ENCODE results near the gene RBFOX2. TPM values are rescaled to one million over a fixed set of nuclear protein-coding genes. Genes with fewer than 3 reads are reported as not detected.
A peak's percentile ranks its signal among the peaks of the same experiment; 100 is the strongest.
"Not testable (repeated sequence)": the region's sequence is repeated elsewhere in the genome, so short reads cannot be mapped to it uniquely, and the experiment has no call there.

Gene RBFOX2
- total RNA-seq, 1 donor from 2014 or later, result 84.4 TPM

DNA sequence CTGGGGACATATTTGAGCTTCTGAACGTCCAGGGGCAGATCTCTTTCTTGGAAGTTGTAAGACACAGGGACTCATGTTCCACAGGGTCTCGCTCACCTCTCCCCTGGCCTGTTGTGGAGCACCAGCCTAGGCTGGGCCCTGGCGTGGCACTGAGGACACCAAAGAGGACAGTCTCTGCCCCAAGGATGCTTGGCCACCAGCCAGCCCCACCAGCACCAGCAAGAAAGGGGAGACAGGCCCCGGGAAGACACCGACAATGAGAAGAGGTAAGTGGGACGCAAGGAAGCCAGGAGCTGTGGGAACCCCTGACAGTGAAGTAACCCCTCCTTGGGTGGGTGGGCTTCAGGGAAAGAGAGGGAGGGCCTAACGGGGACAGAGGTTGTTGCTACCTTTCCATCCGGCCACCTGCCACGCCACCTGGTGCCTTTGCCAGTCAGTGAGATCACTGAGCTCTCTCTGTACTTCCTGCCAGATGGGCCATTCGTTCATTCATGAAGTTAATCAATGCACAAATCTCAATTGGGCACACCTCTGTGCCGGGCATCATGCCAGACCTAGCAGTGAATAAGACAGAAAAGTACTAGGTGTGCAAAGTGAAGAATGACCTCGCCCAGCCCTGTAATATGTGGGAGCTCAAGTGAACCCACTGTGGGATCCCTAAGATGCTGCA lies 299.9 kb downstream of the RBFOX2 start:
- ATAC-seq (no peak), DNase-seq (ENCODE audit: missing footprints) (no peak)
- intact Hi-C loops (cut with DNase I), result no loop called here

DNA sequence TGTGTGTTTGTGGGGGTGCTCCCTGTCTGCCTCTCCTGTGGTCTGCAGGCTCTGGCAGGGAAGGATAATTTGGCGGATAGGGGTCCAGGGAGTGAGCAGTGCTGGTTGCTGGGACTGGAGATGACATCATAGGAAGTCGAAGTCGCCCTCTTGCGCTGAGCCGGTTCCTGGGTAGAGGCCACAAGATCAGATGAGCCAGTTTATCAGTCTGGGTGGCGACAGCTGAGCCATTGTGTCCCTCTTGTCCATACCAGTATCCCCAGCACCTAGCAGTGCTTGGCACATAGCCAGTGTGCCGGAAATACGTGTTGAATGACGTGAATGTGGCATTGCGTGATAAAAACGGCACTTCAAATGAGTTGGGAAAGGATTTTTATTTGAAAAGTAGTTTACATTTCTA lies 301.2 kb downstream of the RBFOX2 start:
- ATAC-seq (no peak), DNase-seq (ENCODE audit: missing footprints) (no peak)
- intact Hi-C loops (cut with DNase I), result no loop called here

DNA sequence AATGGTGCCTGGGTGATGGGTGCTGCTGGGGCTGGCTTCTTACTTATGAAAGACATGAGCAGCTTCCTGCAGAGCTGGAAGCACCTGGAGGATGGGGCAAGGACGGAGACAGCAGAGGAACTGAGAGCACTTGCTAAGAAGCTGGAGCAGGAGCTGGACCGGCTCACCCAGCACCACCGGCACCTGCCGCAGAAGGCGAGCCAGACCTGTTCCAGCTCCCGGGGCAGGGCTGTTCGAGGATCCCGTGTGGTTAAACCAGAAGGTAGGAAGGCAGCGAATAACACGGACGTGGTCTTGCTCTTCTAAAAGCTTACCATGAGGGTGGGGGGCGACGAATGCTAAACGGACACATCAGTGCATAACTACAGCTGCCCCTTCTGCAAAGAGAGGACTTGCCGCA lies 301.7 kb downstream of the RBFOX2 start:
- no peak for DNase-seq (ENCODE audit: missing footprints)
- intact Hi-C loops (cut with DNase I), result no loop called here
- ATAC-seq, result no peak

DNA sequence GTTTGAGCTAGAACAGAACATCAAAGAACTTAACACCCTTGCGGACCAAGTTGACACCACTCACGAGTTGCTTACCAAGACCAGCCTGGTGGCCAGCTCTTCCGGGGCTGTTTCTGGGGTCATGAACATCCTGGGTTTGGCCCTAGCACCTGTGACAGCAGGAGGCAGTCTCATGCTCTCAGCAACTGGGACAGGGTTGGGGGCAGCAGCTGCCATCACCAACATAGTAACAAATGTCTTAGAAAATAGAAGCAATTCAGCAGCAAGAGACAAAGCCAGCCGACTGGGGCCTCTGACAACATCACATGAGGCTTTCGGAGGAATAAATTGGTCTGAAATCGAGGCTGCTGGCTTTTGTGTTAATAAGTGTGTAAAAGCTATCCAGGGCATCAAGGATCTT lies 302.2 kb downstream of the RBFOX2 start:
- DNase-seq (ENCODE audit: missing footprints) (no peak), ATAC-seq (no peak)
- intact Hi-C loops (cut with DNase I), result no loop called here

DNA sequence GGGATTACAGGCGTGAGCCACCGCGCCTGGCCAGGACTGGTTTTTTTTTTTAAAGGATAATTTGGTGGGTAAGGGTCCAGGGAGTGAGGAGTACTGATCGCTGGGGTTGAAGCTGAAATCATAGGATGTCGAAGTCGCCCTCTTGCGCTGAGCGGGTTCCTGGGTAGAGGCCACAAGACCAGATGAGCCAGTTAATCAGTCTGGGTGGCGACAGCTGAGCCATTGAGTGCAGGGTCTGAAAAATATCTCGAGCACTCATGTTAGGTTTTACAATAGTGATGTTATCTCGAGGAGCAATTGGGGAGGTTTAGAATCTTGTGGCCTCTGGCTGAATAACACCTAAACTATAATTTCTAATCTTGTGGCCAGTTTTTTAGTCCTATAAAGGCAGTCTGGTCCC lies 303.1 kb downstream of the RBFOX2 start:
- no peak for ATAC-seq
- DNase-seq (ENCODE audit: missing footprints), result no peak
- intact Hi-C loops (cut with DNase I), result no loop called here

DNA sequence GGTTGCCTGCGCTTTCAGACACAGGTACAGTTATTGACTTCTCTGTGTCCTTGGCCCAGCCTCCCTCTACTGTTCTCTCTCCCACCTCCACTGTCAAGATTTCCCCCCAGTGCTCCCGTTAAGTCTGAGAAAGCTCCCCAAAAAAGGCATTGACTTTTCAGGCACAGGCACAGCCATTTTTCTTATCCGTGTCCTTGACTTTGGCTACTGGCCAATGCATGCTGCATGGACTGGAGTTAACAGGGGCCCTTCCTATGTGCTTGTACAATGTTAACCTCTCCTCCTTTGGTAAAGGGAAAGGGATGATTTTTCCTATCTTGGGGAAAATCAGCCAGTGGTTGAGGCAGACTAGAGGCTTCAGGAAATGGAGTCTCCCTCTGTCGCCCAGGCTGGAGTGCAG lies 306.7 kb downstream of the RBFOX2 start:
- intact Hi-C loops (cut with DNase I), result no loop called here
- DNase-seq (ENCODE audit: missing footprints), result no peak
- ATAC-seq, result no peak

DNA sequence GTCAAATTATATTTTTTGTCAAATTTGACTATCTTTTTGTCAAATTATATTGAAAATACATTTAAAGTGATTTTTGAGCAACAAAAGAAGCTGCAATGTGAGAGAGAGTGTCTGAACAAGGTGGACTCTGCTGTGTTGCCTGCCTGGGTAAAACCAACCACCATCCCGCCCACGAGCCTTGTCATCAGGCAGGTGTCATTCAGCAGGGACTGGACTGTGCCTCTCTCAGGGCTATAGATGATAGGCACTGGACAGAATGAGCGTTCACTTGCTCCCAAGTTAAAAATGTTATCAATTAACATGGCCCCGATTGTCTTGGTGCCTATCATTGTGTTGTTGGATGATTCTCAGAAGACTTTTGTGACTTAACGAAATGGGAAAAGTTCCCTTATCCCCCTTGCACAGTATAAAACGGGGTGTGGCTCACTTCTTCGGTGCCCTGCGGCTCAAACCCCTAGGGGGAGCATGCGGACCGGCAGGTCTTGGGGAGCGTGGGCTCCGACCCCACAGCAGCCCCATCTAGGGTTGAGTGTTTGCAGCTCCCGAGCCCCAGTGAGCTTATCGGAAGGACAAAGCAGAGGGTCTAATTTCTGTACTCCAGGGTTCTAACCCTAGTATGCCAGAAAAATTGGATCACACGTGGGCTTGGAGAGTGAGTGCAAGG lies 309.3 kb downstream of the RBFOX2 start:
- DNase-seq (ENCODE audit: missing footprints), result no peak
- intact Hi-C loops (cut with DNase I), result no loop called here
- no peak for ATAC-seq

DNA sequence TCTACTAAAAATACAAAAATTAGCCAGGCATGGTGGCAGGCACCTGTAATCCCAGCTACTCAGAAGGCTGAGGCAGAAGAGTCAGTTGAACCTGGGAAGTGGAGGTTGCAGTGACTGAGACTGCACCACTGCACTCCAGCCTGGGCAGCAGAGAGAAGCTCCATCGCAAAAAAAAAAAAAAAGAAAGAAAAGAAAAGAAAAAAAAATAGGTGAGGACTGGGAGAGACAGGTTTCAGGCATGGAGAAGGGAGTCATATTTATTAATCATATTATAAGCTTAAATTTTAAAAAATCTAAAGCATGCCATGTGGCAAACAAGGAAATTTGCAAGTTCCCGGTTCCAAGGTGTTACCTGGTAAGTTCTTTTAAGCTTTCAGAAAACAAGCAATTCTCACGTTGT lies 311.1 kb downstream of the RBFOX2 start, which contains the start of gene APOL5:
Gene APOL5, plus strand, starts transcription at position 301 of the 400 bp plus-strand sequence. Its CDS starts 0 bp downstream, at position 301.
- DNase-seq (ENCODE audit: missing footprints) (no peak), ATAC-seq (no peak)
- intact Hi-C loops (cut with DNase I), result no loop called here

DNA sequence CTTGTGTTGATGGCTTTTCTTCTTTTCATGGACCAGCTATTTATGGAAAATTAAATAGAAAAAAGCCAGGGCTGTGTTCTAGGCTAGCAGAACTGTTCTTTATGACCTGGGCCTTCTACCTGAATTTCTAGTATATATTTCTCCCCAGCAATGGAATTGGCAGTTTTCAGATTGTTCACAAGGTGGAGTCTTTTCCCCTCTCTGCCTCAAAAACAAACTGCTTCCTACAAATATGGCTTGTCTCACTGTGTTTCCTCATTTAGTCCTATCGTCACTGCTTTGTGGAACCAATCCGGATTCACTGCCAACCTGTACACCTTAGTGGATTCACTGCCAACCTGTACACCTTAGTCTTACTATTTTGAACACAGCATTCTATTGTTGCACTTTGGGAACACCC lies 316.0 kb downstream of the RBFOX2 start:
- ATAC-seq (no peak), DNase-seq (ENCODE audit: missing footprints) (no peak)
- intact Hi-C loops (cut with DNase I), result no loop called here

DNA sequence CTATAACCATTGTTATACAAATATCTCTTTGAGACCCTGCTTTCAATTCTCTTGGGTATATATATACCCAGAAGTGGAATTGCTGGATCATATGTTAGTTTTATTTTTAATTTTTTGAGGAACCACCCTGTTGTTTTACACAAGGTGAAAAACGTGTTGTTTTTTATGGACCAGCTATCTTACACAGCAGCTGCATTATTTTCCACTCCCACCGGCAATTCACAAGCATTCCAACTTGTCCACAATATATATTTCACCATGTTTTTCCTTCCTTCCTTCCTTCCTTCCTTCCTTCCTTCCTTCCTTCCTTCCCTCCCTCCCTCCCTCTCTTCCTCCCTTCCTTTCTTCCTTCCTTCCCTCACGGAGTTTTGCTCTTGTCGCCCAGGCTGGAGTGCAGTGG lies 317.3 kb downstream of the RBFOX2 start:
- intact Hi-C loops (cut with DNase I), result no loop called here
- no peak for DNase-seq (ENCODE audit: missing footprints)
- ATAC-seq, result no peak

DNA sequence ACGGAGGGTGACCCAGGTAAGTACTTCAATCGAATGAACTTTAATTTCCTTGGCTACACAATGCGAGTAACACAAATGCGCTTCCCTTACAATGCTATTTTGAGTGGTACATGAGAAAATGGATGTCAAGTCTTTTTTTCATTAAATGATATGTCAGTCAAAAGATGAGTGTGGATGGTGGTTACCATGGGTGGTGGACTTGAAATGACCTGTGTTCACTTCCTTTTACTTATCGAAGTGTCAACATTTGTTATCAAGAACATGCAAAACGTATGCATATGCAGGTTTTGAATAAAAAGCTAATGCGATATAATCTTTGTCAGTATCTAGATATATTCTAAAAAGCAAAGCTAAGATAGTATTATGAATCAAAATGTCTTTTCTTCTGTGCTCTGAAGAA lies 319.7 kb downstream of the RBFOX2 start:
- intact Hi-C loops (cut with DNase I), result no loop called here
- ATAC-seq, result no peak

DNA sequence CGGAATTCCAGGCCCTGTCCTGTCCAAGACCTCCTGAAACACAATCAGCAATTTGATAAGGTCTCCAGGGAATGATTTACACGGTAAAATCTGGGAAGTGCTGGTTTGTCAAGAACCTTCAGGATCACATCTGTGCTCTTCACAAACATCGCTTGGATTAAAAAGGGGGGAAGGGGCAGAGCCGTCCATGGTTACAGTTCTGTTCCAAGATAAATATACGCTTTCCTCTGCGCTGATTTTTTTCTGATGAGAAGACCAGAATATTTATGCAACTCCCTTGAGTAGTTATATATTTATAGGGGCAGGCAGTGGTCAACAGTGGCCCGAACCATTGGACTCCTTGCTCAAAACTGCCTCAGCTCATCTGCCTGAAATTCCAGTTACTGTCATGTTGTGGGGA lies 320.2 kb downstream of the RBFOX2 start:
- ATAC-seq (peak; percentile 23), DNase-seq (ENCODE audit: missing footprints) (no peak)
- intact Hi-C loops (cut with DNase I), result no loop called here

More for the DNA sequence above, 319.7 kb downstream of the RBFOX2 start:
- no peak for DNase-seq (ENCODE audit: missing footprints)

DNA sequence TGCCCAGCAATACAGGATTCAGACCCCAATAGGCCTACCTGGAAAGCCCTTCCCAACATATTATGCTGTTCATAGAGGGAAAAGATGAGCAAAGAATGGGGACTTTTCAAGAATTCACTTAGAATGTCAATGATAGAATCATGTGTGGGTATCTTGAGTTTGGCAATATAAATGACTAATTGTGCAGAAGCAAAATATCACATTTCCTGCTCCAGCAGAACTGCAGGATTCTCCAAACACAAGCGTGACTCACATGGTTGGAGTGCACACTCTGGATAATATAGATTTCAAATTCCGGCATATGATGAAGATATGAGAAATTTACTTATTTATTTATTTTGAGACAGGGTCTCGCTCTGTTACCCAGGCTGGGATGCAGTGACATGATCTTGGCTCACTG lies 323.5 kb downstream of the RBFOX2 start:
- DNase-seq (ENCODE audit: missing footprints), result no peak
- intact Hi-C loops (cut with DNase I), result no loop called here
- ATAC-seq, result no peak

DNA sequence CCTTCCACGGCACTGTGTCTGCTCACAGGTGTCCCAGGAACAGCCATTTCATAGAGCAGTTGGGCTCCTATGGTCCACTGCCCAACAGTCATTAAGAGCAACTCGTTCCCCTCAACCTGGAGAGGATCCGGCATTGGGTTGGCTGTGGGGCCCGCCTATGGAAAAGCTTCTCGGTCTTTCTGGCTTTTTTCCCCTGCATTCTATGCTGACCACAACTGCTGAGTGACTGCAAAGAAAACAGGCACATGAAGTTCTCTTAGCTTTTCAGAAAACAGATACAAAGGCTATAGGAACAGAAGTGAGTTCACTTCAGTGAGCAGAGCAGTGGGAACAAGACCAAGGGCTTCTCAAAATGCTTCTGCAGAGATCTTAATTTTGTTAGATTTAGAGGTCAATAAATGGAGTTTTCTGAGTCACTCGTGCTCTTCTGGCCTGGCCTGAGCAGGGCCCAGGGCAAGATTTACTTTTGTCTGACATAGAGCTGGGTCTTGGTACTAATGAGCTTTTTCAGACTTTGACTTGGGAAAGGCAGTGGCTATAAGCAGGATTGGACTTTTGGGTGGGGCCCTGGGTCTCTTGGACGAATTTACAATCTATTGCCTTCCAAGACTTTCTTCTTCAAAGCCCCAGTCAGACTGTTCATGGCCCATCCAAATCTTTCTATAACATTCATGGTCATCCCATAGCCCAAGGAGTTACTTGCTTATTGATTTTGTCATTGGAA lies 324.6 kb downstream of the RBFOX2 start:
- DNase-seq (ENCODE audit: missing footprints), result no peak
- intact Hi-C loops (cut with DNase I), result no loop called here
- ATAC-seq, result no peak

DNA sequence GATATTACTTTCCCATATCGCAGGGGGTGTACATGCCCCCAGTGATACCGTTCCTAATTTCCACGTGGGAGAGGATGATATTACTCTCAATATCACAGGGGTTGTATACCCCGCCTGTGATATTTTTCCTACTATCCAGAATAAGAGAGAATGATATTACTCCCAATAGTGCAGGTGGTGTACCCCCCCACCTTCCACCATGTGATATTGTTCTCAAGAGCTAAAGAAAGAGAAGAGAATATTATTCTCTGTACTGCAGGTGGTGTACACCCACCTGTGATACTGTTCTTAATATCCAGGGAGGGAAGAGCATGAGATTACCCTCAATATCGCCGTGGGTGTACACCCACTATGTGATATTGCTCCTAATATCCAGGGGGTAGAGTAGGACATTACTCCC lies 328.8 kb downstream of the RBFOX2 start:
- not testable (repeated sequence) for ATAC-seq

DNA sequence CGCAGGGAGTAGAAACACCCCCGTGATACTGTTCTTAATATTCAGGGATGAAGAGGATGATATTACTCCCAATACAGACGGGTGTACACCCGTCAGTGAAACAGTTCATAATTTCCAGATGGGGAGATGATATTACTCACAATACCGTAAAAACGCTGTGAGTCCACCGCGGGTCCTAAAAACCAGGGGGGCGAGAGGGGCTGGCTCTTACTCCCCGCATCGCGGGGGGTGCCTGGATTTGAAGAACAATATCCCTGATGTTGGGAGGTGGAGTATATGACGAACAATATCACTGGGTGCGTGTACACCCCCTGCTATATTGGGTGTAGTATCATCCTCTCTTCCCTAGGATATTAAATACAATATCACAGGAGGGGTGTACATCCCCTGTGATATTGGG lies 331.5 kb downstream of the RBFOX2 start:
- intact Hi-C loops (cut with DNase I), result no loop called here
- ATAC-seq (no peak), DNase-seq (ENCODE audit: missing footprints) (no peak)

More for the DNA sequence above, 328.8 kb downstream of the RBFOX2 start:
- intact Hi-C loops (cut with DNase I); DNase-seq (ENCODE audit: missing footprints): not testable (repeated sequence)

DNA sequence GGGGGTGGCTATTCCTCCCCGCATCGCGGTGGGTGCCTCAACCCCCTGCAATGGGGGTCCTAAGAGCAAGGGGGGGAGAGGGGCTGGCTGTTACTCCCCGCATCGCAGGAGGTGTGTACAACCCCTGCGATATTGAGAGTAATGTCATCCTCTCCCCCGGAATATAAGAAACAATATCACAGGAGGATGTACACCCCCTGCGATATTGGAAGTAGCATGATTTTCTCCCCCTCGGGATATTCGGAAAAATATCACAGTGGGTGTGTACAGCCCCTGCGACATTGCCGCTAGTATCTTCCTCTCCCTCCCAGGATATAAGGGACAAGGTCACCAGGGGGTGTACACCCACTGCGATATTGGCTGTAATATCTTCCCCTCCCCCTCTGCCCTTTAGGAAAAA lies 333.4 kb downstream of the RBFOX2 start:
- DNase-seq (ENCODE audit: missing footprints), result no peak
- intact Hi-C loops (cut with DNase I), result no loop called here
- ATAC-seq, result no peak

DNA sequence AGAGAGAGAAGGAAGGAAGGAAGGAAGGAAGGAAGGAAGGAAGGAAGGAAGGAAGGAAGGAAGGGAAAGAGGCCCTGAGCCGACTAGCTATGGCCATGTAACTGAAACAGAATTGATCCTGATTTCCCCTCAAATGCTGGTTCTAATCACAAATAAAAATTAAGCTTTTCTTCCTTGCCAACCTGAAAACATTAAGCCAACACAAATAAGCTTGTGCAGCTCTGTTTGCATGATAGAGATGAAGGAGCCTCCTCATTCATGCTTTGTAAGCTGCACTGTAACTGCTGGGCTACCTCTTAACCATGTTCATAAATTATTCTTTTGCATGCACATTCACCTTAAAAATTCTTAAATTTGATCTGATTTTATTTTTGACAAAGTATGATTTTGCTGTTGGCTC lies 338.6 kb downstream of the RBFOX2 start:
- no peak for ATAC-seq
- intact Hi-C loops (cut with DNase I), result no loop called here
- DNase-seq (ENCODE audit: missing footprints), result no peak

DNA sequence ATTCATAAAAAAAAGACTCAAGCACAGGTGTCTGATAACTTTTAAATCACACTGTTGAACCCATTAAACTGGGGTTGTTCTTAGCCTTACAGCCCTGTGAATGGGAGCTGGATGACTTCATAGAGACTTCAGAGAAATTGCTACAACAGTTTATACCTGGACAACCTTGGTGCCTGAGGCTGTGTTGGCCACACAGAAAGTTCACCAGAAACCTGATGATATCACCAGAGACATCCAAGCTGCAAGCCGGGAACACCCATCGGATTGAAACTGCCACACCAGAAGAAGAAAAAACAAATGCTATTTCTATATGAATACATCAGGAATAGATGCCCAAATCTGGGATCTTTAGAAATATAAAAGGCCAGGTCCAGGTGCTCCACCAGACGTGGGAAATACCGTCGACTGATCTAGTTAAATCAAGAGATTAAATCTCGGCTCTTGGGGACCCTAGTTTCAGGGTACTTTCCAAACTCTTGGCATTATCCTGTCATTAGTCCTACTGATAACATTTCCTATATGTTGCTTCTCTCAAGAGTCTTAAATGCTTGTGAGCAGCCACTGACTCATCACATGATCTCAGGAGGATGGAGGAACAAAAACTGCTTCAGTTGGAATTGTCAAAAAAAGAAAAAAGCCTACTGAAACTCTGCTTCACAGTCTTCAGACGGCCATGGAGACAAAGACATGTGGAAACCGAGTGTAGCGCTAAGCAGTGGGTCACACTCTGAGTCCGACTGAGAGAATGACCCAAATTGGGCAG lies 339.5 kb downstream of the RBFOX2 start:
- no peak for DNase-seq (ENCODE audit: missing footprints)
- intact Hi-C loops (cut with DNase I), result no loop called here
- ATAC-seq, result no peak
